ENCODE measurements around the gene TMPRSS11D. TPM values are rescaled to one million over a fixed set of nuclear protein-coding genes. Genes with fewer than 3 reads are reported as not detected.

The TMPRSS11D gene
- total and polyA plus RNA-seq, 2 of the 13 experiments (the other 11 are each of a cell fraction or from before 2014, with no cell fraction given): not detected

GRCh38 chr4:67820903-67821302 lies 62.9 kb downstream of the TMPRSS11D start:
- FAIRE-seq (no peak), DNase-seq (ENCODE audit: low spot score) (no peak), ATAC-seq (no peak)
- BruUV-seq (replicated peaks): no TSS peak
- Histone ChIP-seq H4K20me1 (ENCODE audit: insufficient read depth, low read length) (no peaks in the 10 kb centered on the region), H3K4me2 (ENCODE audit: low read depth, low read length) (no peak overlapping the region), H2AFZ (ENCODE audit: low read length) (no peak overlapping the region), H3K4me1 (ENCODE audit: insufficient read depth, low read length) (no peaks in the 10 kb centered on the region), H3K27ac (ENCODE audit: extremely low read length, insufficient read depth, low read length) (no peak overlapping the region), H3K79me2 (ENCODE audit: insufficient read depth, low read length) (no peaks in the 10 kb centered on the region), H3K9ac (ENCODE audit: insufficient read depth, low read depth, low read length) (no peak overlapping the region), H3K27me3 (ENCODE audit: control insufficient read depth in 1 of 2, insufficient read depth in 2 of 2, low read length in 2 of 2) (no peaks in the 10 kb centered on the region), H3K4me3 (replicated peaks in 1 of 3; ENCODE audit: insufficient read depth in 1 of 3, low read depth in 2 of 3, low read length in 3 of 3) (no peak overlapping the region), H3K9me3 (ENCODE audit: low read length) (no peaks in the 10 kb centered on the region), H3K36me3 (replicated peaks in 1 of 2; ENCODE audit: control insufficient read depth in 1 of 2, insufficient read depth in 2 of 2, low read length in 2 of 2) (no peaks in the 10 kb centered on the region)
- ChIA-PET CTCF (ENCODE audit: low intra/inter-chr PET ratio, low total read pairs) (no interaction called here), POLR2A (no interaction called here)
- intact Hi-C loops (cut with micrococcal nuclease; ENCODE audit: unreplicated experiment): no loop called here
- WGBS (ENCODE audit: low lambda C conversion rate): 79% methylated on average over 2 of the region's 2 CpGs
- in situ Hi-C loops (cut with HindIII; ENCODE audit: extremely low pct_ligation_motif_present, low pct_unique_long_range_greater_than_20kb): no loop called here
- TF ChIP-seq MLLT10 (CRISPR knock-in tag; IDR thresholded peaks at IDR 0.05): no peak
- TF ChIP-seq ZNF614 (CRISPR knock-in tag; IDR thresholded peaks at IDR 0.05; ENCODE audit: borderline replicate concordance): no peak
- TF ChIP-seq ZNF704 (CRISPR knock-in tag; IDR thresholded peaks at IDR 0.05; ENCODE audit: borderline replicate concordance): no peak
- TF ChIP-seq LRRFIP1 (CRISPR knock-in tag; conservative IDR thresholded peaks at IDR 0.05): no peak
- no peak for TF ChIP-seq RELA (CRISPR knock-in tag; IDR thresholded peaks at IDR 0.05)
- no peak for TF ChIP-seq THAP9 (CRISPR knock-in tag; IDR thresholded peaks at IDR 0.05; ENCODE audit: borderline replicate concordance)
- TF ChIP-seq ZBTB44 (CRISPR knock-in tag; IDR thresholded peaks at IDR 0.05): no peak
- no peak for TF ChIP-seq SNAPC4 (CRISPR knock-in tag; IDR thresholded peaks at IDR 0.05)
- TF ChIP-seq NFE2L2 (IDR thresholded peaks at IDR 0.05; ENCODE audit: low read length): no peak
- no peak for TF ChIP-seq ZNF652 (CRISPR knock-in tag; IDR thresholded peaks at IDR 0.05; ENCODE audit: borderline replicate concordance, low read depth)
- TF ChIP-seq MTA3 (CRISPR knock-in tag; IDR thresholded peaks at IDR 0.05): no peak
- no peak for TF ChIP-seq ZNF766 (CRISPR knock-in tag; IDR thresholded peaks at IDR 0.05; ENCODE audit: borderline replicate concordance)
